D721Med (cell line): ENCODE results near the gene PLEKHA5.
"Not testable (repeated sequence)": the region's sequence is repeated elsewhere in the genome, so short reads cannot be mapped to it uniquely, and the experiment has no call there.

ENCODE experiments used
- DNase-seq: peaks from one replicate; pipeline ENCODE4 v3.0.0; 2011; ENCODE audit warnings: low spot score; ENCODE audit not compliant: insufficient read length
- FAIRE-seq: peaks from 2 replicates; lab custom pipeline; 2011; peaks lifted over from hg19 to GRCh38; lab: Jason Lieb, UNC
- CTCF ChIP-seq: IDR thresholded peaks from 2 replicates; pipeline ENCODE4 v1.5.1; 2012; ENCODE audit warnings: mild to moderate bottlenecking, control low read depth; ENCODE audit not compliant: insufficient read depth; ENCODE audit errors: missing control alignments

Gene PLEKHA5

GRCh38 chr12:19338405-19338804 lies 208.9 kb downstream of the PLEKHA5 start:
- TF ChIP-seq CTCF, result no peak
- no peak for FAIRE-seq

GRCh38 chr12:19350850-19351249 lies 221.3 kb downstream of the PLEKHA5 start:
- DNase-seq, FAIRE-seq: not testable (repeated sequence)

More at GRCh38 chr12:19338405-19338804, 208.9 kb downstream of the PLEKHA5 start:
- DNase-seq, result no peak

GRCh38 chr12:19351346-19351745 lies 221.8 kb downstream of the PLEKHA5 start:
- TF ChIP-seq CTCF, result no peak
- DNase-seq (no peak), FAIRE-seq (no peak)

GRCh38 chr12:19369691-19370148 lies 240.2 kb downstream of the PLEKHA5 start:
- DNase-seq (no peak), FAIRE-seq (no peak)
- TF ChIP-seq CTCF, result no peak

- no peak for FAIRE-seq
- TF ChIP-seq CTCF, result no peak
- no peak for DNase-seq
Measured at GRCh38 chr12:19373586-19373985, 244.1 kb downstream of the PLEKHA5 start.

- TF ChIP-seq CTCF, result no peak
- DNase-seq (no peak), FAIRE-seq (no peak)
Measured at GRCh38 chr12:19375888-19376287, 246.4 kb downstream of the PLEKHA5 start.

GRCh38 chr12:19376691-19377090 lies 247.2 kb downstream of the PLEKHA5 start:
- TF ChIP-seq CTCF, result no peak
- FAIRE-seq, result no peak

GRCh38 chr12:19382111-19382526 lies 252.6 kb downstream of the PLEKHA5 start:
- DNase-seq, result no peak
- FAIRE-seq, result no peak
- TF ChIP-seq CTCF, result no peak

More at GRCh38 chr12:19376691-19377090, 247.2 kb downstream of the PLEKHA5 start:
- DNase-seq, result no peak
